Stomach (tissue), 9 donors: Measurements from ENCODE around the gene KRT34. TPM values are rescaled to one million over a fixed set of nuclear protein-coding genes. Genes with fewer than 3 reads are reported as not detected.

Experiments
- DNase-seq, 2 donors: peaks; one replicate each; pipeline versions ENCODE4 v3.0.0 to v3.0.0-alpha.2; 2013 to 2019
- H3K27ac ChIP-seq, 5 donors: fragments of 200-600 bp in 4 of 5; sonication (generic) in 4 of 5; one replicate each; pipeline ENCODE4 v1.5.1; 2013 to 2019; ENCODE audit warnings: mild to moderate bottlenecking in 1 of 5, moderate library complexity in 1 of 5
- H3K27me3 ChIP-seq, 3 donors: fragments of 200-600 bp; sonication (generic); one replicate each; pipeline ENCODE4 v1.5.1; 2017 to 2019; ENCODE audit warnings: mixed run types in 1 of 3
- H3K36me3 ChIP-seq, 4 donors: fragments of 200-600 bp; sonication (generic); 1 replicate in 3 of 4; 2 replicates in 1 of 4; pipeline ENCODE4 v1.5.1; 2016 to 2019
- H3K4me1 ChIP-seq, 4 donors: fragments of 200-600 bp; sonication (generic); one replicate each; pipeline ENCODE4 v1.5.1; 2016 to 2019
- H3K4me3 ChIP-seq, 4 donors: fragments of 200-600 bp; sonication (generic) in 3 of 4; one replicate each; pipeline ENCODE4 v1.5.1; 2016 to 2019; ENCODE audit warnings: mild to moderate bottlenecking in 1 of 4
- H3K9me3 ChIP-seq, 4 donors: fragments of 200-600 bp; sonication (generic); one replicate each; pipeline ENCODE4 v1.5.1; 2016 to 2019
- EP300 ChIP-seq: sonication (generic); formaldehyde crosslinking; IDR thresholded peaks from one replicate; pipeline ENCODE4 v1.6.1; 2017; ENCODE audit warnings: antibody characterized with exemption
- POLR2A ChIP-seq, 4 donors: fragments of 450-650 bp; IDR thresholded peaks; one replicate each; pipeline ENCODE4 v1.6.1; 2016; ENCODE audit warnings: antibody characterized with exemption in 4 of 4, control low read depth in 2 of 4, mild to moderate bottlenecking in 1 of 4, moderate library complexity in 1 of 4
- POLR2AphosphoS5 ChIP-seq, 3 donors: sonication (generic); formaldehyde crosslinking; IDR thresholded peaks; one replicate each; pipeline ENCODE4 v1.6.1; 2016; ENCODE audit warnings: antibody characterized with exemption in 3 of 3
- WGBS, 5 donors: extraction: QIAGEN DNeasy Blood & Tissue Kit in 3 of 5; methylation state at CpG; one replicate each; pipeline versions ENCODE4 v1.1.5 to v1.1.7; 2013 to 2018; 5-methylcytosine and 5-hydroxymethylcytosine counted together
- intact Hi-C: fragments of 100-400 bp; cut with DNase I; formaldehyde crosslinking; loops from one replicate; pipeline ENCODE4 v1.15.1; 2023; ENCODE audit warnings: low total_unique reads
- polyA plus RNA-seq, 3 donors: library from polyadenylated mRNA; stranded (reverse); fragments of 200-250 nt; gene quantifications; one replicate each; pipeline ENCODE4 v1.2.3, GENCODE V29; 2013
- total RNA-seq, 5 donors: library from RNA; depleted of rRNA; stranded (reverse); fragments of >200 nt; gene quantifications; one replicate each; pipeline versions ENCODE4 v1.1.0 to v1.2.3, GENCODE V29; 2014 to 2016
- TF ChIP-seq, protein P1 (sequence below), 7 experiments: fragments of 450-650 bp in 4 of 7; fragments of 200-600 bp in 3 of 7; sonication (generic) in 3 of 7; IDR thresholded peaks; one replicate each; pipeline ENCODE4 v1.5.1; 2016 to 2019; ENCODE audit warnings: antibody characterized with exemption in 7 of 7, control low read depth in 2 of 7, mild to moderate bottlenecking in 1 of 7
- donor health status: healthy with polysubstance abuse.
- donor health status: Bipolar disorder and iron deficiency.
- donor health status: healthy.

The KRT34 gene
- total and polyA plus RNA-seq, 8 donors: 0.20 TPM; not detected in 7

- WGBS, 5 donors: 93 to 99% (median 97%) methylated on average over 5 of the region's 5 CpGs
- intact Hi-C loops: no loop called here
- Histone ChIP-seq H3K4me1 (no peaks in the 10 kb centered on the region), H3K4me3 (no peak overlapping the region), H3K27me3 (peaks cover 0 to 8% (median 0%) of the 10 kb centered on the region in 3 donors), H3K9me3 (no peaks in the 10 kb centered on the region), H3K27ac (no peak overlapping the region), H3K36me3 (no peaks in the 10 kb centered on the region)
- no peak for DNase-seq
- TF ChIP-seq POLR2A (IDR thresholded peaks at IDR 0.05) (no peak), EP300 (no peak), POLR2AphosphoS5 (IDR thresholded peaks at IDR 0.05) (no peak)
- TF ChIP-seq, protein P1, sequence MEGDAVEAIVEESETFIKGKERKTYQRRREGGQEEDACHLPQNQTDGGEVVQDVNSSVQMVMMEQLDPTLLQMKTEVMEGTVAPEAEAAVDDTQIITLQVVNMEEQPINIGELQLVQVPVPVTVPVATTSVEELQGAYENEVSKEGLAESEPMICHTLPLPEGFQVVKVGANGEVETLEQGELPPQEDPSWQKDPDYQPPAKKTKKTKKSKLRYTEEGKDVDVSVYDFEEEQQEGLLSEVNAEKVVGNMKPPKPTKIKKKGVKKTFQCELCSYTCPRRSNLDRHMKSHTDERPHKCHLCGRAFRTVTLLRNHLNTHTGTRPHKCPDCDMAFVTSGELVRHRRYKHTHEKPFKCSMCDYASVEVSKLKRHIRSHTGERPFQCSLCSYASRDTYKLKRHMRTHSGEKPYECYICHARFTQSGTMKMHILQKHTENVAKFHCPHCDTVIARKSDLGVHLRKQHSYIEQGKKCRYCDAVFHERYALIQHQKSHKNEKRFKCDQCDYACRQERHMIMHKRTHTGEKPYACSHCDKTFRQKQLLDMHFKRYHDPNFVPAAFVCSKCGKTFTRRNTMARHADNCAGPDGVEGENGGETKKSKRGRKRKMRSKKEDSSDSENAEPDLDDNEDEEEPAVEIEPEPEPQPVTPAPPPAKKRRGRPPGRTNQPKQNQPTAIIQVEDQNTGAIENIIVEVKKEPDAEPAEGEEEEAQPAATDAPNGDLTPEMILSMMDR (IDR thresholded peaks at IDR 0.05): no peak
These were observed 49.0 kb downstream of the KRT34 start for GRCh38 chr17:41333098-41333497.

DNA sequence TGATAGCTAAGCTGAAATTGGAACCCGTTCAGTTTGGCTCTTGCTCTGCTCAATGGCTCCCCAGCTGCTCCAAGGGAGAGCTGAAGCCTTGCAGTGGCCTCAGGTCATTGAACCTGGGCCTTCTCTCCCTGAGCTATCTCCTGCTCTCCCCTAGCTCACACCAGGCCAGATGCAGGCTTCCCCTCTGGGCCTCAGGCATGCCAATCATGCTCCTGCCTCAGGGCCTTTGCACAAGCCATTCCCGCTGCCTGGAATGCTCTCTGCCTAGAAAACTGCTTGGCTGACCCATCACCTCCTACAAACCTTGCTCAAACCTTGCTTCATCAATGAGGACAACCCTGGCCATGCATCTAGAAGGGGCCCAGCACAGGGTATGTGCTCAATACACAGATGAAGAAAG lies 49.9 kb downstream of the KRT34 start:
- 69 to 95% (median 82%) methylated on average over 2 of the region's 2 CpGs for WGBS, 5 donors
- Histone ChIP-seq H3K36me3 (no peaks in the 10 kb centered on the region), H3K4me1 (no peaks in the 10 kb centered on the region), H3K9me3 (no peaks in the 10 kb centered on the region), H3K4me3 (no peak overlapping the region), H3K27ac (no peak overlapping the region), H3K27me3 (peaks cover 0 to 8% (median 0%) of the 10 kb centered on the region in 3 donors)
- DNase-seq: no peak
- intact Hi-C loops: no loop called here
- TF ChIP-seq, protein P1 (IDR thresholded peaks at IDR 0.05): no peak
- no peak for TF ChIP-seq POLR2AphosphoS5 (IDR thresholded peaks at IDR 0.05)
- TF ChIP-seq POLR2A (IDR thresholded peaks at IDR 0.05): no peak
- TF ChIP-seq EP300: no peak

- 77 to 84% (median 80%) methylated on average over 7 of the region's 7 CpGs for WGBS, 5 donors
- no peak for DNase-seq
- Histone ChIP-seq H3K4me3 (no peak overlapping the region), H3K36me3 (no peaks in the 10 kb centered on the region), H3K27ac (no peak overlapping the region), H3K9me3 (no peaks in the 10 kb centered on the region), H3K4me1 (no peaks in the 10 kb centered on the region), H3K27me3 (peaks cover 0 to 8% (median 0%) of the 10 kb centered on the region in 3 donors)
- TF ChIP-seq, protein P1 (IDR thresholded peaks at IDR 0.05): no peak
- no peak for TF ChIP-seq POLR2A (IDR thresholded peaks at IDR 0.05)
- TF ChIP-seq EP300: no peak
- no peak for TF ChIP-seq POLR2AphosphoS5 (IDR thresholded peaks at IDR 0.05)
- intact Hi-C loops: no loop called here
These were observed 50.5 kb downstream of the KRT34 start for GRCh38 chr17:41331606-41332005.

- Histone ChIP-seq H3K4me3 (no peak overlapping the region), H3K36me3 (no peaks in the 10 kb centered on the region), H3K27me3 (peaks cover 0 to 8% (median 0%) of the 10 kb centered on the region in 3 donors), H3K4me1 (no peaks in the 10 kb centered on the region), H3K9me3 (no peaks in the 10 kb centered on the region), H3K27ac (no peak overlapping the region)
- intact Hi-C loops: loop anchor here (10.0 kb wide), 1 partner anchor 425 kb away; no protein-coding TSS in a partner anchor
- 47 to 55% (median 48%) methylated on average over 9 to 13 of the region's 13 CpGs for WGBS, 5 donors
- TF ChIP-seq EP300 (no peak), POLR2A (IDR thresholded peaks at IDR 0.05) (no peak), POLR2AphosphoS5 (IDR thresholded peaks at IDR 0.05) (no peak)
- TF ChIP-seq, protein P1 (IDR thresholded peaks at IDR 0.05): peak in 4 of 7 experiments; percentile 37 to 49 (median 42)
- DNase-seq: peak; percentile 41 to 61
These were observed 52.7 kb downstream of the KRT34 start for GRCh38 chr17:41329279-41329948.
